GM21526 (cell line): Measurements from ENCODE around the gene TWNK.
A peak's percentile ranks its signal among the peaks of the same experiment; 100 is the strongest.
"Not testable (repeated sequence)": the region's sequence is repeated elsewhere in the genome, so short reads cannot be mapped to it uniquely, and the experiment has no call there.

Experiments used
- ATAC-seq: cut with Tn5 transposase; IDR thresholded peaks from one replicate; pipeline ENCODE4 v1.9.1; 2021; ENCODE audit warnings: moderate library complexity; ENCODE audit not compliant: unreplicated experiment, low FRiP score

The TWNK gene

DNA sequence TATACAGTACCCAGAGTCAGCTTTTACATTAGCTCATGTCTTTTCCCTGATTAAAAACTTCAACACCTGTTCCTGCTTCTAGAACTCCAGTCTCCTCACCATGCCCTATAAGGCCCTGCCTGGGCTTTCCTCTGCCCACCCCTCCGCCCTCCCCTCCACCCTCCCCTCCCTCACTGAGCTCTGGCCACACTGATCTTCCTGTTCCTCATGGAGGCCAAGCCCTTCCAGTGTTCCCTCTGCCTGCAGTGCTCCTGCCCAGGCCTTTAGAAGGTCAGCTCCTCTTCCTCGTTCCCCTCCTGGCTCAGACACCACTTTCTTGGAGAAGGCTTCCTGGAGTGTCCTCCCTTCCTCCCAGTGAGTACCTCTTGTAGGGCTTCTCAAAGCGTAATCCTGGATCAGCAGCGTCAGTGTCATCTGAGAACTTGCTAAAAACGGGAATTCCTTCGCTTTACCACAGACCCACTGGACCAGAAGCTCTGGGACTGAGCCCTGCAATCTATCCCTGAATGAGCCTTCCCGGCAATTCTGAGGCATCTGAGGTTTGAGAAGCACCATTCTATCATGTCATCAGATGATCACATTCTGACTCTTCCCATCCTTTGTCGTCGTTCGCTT lies 39.9 kb downstream of the TWNK start:
- no peak for ATAC-seq

DNA sequence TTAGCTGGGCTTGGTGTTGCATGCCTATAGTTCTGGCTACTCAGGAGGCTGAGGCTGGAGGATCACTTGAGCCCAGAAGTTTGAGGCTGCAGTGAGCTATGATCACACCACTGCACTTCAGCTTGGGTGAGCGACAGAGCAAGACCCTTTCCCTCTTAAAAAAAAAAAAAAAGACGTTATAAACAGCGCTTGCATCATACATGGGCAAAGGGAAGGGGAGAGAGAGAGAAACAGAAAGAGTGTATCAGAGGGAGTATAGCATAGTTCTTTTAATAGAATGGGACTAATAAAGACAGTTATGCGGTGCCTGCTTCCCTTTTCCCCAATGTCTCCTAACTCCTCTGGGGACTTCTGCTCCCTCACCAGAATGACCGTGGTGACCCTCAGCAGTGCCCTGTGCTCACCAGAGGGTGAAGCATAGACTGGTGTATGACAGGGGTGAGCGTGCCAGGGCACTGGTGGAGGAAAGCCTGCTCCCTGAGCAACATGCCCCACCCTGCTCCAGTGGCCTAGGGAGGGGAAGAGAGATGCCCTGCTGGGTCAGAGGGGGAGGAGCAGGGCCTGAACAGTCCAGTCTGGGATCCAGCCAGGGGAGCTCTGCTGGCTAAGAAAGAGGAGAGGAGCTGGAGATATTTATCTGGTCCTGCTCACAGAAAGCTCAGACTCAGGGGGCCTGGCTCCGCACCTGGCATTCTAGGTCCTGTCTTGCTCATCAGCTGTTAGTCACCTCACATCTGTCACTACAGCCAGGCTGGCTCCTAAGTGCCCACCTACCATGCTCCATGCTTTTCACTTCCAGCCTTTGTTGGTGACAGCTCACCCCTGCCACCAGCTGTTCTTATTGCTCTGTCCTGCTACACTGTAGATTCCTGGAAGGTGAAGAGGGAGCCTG lies 41.3 kb downstream of the TWNK start:
- ATAC-seq = no peak

DNA sequence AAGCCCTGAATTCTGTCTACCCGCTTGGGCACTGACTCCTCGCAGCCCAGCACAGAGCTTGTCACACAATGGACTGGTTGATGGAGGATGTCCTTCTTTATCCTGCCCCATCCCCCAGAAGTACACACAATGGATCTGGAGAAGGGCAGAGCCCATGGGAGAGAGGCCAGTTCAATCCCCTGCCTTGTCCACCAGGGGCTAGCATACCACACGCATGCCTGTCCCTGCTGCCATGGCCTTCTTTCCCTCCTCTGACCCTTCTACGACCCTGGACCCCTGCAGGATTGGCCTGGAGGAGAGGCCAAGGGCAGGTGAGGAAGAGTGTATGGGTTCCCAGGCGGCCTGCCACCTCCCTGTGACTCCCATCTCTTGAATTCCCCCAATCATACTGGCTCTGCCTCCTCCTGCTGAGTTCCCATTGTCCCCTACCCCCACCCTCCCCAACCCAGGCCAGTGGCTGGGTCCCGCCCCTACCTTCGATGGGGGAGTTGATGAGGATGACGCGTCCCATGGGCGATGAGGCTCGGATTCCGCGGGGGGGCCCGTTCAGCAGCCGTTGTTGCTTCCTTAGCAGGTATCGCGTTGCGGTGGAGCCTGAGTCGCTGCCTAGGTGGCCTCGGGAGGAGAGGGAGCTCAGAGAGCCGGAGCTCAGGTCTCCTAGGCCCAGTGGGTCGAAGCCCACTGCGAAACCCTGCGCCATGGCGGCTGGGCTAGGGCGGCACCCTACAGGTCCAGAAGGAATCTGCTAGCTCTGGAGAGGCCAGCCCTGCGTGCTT lies 42.4 kb downstream of the TWNK start:
- ATAC-seq = no peak

DNA sequence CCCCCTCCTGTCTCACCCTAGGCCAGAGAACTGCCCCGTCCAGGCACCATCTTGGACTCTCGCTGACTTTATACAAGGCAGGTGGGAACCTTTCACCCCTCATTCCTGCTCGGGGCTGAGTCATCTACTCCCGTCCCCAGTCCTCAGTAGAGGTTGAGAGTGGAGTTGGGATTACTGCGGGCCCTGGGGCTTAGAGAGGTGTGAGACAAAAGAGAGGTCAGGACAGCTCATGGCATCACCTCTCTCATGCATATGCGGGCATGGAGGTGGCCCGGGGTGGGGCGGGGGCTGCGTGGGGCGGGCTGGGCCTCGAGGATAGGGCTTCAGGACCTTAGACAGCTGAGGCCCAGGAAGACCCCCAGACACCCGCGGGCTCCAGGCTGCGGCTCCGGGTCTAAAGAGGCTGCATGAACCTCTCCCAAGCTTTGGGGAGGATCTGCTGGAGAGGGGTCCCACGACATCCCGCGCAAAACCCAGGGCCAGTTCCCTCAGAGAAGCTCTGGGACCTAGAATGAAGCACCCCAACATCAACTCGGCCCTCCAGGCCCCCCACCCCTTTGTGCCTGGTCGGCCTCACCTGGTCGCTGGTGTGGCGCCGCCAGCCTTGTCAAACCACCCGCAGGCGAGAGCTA lies 43.3 kb downstream of the TWNK start:
- ATAC-seq = no peak

DNA sequence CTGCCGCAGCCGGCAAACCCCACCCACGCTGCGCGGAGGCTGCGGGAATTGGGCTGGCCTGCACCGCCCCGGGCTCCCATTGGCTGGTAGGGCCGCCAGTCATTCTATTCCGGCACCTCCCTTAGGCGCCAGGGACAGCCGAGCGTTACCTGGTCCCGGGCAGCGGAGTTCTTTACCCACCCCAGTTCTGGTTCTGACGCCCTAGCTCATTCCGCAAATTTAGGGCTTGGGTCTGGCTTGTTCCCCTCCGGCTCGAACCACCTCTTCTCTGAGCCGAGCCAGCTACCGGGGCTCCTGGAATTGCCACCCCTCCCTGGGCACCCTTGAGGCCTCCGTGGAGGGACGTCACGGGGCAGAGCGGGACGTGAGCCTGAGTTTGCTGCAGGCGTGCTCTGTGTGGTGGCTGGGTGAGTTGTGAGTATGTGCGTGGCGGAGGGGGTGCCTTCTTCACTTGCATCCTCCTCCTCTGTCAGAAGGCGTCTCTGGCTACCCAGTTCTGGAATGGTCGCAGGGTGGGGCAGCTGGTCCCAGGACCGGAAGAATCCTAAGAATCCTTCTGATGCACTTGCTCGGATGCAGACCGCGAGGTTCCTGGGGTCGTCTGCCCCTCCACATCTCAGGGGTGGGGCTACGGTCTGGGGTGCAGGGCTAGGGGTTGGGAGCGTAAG lies 43.9 kb downstream of the TWNK start, which contains the start of the genes PDZD7 and SFXN3:
Gene PDZD7 (minus strand): TSS at position 2 of the 668 bp plus-strand sequence. CDS start 910 bp downstream, outside the sequence.
Gene SFXN3 (plus strand): TSS at position 107 of the 668 bp plus-strand sequence. CDS start 3,461 bp downstream, outside the sequence.
- ATAC-seq = peak; percentile 83

DNA sequence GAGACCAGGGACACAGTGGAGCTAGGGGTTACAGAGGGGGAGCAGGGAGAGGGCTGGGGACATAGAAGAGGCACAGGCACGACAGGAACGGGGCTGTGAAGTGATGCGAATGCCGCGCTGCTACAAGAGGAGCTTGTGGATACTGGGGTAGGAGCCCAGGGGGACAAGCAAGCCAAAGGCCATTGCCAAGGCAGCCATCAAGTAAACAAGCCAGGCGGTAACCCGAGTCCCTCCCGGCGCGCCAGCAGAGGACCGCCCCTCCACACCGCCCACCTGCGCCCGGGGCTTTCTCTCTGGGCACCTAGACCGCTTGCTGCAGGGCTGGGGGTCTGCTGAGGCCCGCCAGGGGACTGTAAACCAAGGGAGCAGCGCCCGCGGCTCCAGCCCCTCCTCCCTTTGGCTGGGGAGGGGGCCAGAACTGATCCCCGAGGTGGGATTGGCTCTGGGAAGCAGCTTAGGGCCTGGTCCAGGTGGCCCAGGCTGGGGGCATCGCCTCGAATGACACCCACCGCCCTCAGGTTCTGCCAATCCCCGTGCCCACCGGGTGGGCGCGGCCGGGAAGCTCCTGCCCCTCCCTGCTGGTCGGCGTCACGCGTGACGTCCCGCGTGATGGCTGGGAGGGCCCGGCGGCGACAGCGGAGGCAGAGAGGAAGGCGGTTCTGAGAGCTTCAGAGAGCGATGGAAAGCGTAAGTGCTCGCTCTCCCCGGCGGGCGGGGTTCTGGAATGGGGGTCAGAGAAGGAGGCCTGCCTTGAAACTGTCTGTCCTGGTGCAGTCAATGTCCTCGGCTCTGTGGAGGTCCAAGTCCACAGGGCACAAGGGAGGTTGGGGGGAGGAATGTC lies 44.7 kb downstream of the TWNK start:
- no peak for ATAC-seq

DNA sequence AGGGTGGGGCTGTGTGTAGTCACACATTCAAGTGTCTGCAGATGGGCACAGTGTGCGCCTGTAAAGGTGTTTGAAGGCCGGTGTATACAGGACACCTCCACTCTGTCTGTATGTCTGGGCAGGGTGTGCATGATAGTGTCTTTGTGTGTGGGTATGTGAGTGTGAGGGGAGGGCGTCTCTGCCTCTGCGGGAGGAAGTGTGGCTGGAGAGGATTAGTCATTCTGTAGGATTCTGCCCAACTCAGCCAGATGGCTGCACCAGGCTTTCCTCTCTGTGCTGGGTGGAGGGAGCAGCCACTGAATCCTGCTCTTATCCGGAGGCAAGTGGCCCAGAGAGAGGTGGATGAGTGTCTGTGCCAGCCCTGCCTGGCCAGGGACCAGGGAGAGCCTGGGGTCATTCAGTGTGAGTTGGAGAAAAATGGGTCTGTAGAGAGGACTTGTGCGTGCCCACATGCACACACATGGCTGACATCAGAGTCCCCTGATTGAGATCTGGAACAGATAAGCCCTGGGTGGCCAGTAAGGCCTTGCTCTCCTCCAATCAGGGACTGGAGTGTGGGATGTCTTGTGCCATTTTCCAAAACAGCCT lies 45.4 kb downstream of the TWNK start:
- ATAC-seq = no peak

DNA sequence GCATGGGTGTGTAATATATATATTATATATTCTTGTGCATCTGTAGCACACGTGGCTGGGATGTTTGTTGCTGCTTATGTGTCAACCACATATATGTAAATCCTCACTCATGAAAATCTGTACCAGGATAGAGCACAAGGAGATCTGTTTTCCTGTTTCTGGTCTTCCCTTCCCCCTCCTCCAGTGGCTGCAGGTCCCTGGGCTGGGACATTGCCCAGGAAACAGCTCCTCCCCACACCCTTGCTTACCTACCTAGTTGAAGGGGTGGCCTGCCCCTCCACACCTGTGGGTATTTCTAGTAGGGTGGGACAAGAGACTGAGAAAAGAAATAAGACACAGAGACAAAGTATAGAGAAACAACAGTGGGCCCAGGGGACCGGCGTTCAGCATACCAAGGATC lies 45.9 kb downstream of the TWNK start:
- no peak for ATAC-seq

DNA sequence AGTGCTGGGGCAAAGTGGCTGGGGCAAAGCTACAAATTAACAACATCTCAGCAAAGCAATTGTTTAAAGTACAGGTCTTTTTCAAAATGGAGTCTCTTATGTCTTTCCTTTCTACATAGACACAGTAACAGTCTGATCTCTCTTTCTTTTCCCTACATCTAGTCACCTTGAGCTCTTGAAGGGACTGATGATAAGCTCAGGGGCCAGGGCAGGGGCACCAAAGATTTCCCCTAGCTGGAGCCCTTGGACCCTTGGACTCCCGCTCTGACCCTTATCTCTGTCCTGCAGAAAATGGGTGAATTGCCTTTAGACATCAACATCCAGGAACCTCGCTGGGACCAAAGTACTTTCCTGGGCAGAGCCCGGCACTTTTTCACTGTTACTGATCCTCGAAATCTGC lies 47.1 kb downstream of the TWNK start:
- not testable (repeated sequence) for ATAC-seq

DNA sequence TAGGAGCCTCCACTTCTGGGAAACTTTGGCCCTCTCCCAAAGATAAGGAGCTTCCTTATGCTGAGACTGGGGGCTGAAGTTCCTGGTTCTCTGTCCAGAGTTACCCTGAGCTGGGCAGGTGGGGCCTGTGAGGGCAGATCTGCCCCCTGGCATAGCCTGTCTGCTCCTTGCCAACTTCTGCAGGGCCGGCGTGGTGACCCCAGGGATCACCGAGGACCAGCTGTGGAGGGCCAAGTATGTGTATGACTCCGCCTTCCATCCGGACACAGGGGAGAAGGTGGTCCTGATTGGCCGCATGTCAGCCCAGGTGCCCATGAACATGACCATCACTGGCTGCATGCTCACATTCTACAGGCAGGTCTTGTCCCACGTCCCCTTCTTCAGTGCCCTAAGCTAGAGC lies 48.0 kb downstream of the TWNK start:
- no peak for ATAC-seq

DNA sequence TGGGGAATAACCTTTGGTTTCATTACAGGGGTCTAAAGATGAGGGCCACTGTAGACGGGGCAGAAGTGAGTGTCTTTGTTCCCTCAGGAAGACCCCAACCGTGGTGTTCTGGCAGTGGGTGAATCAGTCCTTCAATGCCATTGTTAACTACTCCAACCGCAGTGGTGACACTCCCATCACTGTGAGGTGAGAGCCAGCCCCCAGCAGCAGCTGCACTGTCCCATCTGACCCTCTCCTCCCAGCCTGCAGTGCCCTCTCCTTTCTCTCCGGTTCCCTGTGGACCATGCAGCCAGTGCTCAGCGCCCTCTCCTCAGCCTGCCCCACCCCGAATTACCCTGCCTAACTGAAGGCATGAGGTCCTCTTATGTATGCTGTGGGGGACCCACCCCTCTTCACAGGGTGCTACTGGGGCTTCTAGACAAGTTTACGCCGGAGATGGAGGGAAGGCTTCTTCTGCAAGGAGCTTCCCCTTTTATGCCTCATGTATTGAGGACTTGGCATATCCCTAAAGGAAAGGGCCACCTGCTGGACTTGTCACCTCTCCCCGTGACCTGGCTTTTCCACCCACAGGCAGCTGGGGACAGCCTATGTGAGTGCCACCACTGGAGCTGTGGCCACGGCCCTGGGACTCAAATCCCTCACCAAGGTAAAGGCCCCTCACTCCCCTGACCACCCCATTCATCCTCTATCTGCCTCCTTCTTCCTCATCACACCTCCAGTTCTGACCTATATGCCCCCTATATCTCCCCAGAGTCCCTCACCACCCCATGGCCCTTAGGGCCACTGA lies 48.8 kb downstream of the TWNK start:
- ATAC-seq = no peak

DNA sequence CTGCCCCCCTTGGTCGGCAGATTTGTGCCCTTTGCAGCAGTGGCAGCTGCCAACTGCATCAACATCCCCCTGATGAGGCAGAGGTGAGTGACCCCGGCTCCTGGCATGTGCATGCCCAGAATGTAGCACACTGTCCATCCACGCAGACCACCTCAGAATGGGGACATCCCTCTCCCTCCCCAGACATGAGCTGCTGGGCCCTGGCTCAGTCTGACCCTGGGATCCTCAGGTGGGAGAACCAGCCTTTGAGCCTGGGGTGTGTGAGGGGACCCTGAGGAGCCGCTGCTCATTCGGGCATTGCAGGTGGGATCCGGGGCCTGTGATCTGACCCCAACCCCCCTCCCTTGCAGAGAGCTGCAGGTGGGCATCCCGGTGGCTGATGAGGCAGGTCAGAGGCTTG lies 49.4 kb downstream of the TWNK start:
- ATAC-seq = no peak

DNA sequence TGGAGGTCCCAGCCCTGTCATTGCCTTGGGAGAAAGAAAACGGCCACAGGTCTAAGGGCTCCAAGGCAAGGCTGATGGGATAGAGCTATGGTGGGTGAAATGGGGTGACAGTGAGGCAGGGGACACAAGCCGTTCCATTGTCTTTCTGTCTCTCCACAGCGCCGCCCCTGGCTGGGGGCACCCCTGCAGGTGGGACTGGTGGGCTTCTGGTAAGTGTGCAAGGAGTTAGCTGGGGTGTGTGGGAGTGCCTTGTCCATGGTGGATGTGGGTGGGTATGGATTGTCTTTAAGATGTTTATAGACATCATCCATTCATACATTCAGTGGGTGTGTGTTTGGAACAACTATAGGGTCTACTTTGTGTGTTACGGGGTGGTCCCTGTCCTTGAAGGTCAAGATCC lies 51.1 kb downstream of the TWNK start:
- ATAC-seq = no peak

DNA sequence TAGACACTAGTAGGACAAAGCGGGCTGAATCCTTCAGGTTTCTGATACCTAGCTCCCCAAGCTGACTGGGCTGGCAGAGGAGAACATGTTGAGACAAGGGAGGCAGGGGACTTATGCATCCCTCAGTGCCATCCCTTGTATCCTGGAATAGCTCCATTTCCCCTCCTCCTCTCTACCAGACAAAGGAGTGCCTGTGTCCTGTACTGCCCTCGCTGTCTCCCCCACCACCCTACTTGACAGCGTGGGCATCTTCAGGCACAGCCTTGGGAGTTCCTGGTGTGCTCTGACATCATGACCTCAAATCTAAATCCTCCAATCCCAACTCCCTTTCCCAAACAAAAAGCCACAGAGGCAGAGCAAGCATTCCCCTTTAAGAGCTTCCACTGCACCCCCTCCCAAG lies 52.7 kb downstream of the TWNK start:
- ATAC-seq = no peak

DNA sequence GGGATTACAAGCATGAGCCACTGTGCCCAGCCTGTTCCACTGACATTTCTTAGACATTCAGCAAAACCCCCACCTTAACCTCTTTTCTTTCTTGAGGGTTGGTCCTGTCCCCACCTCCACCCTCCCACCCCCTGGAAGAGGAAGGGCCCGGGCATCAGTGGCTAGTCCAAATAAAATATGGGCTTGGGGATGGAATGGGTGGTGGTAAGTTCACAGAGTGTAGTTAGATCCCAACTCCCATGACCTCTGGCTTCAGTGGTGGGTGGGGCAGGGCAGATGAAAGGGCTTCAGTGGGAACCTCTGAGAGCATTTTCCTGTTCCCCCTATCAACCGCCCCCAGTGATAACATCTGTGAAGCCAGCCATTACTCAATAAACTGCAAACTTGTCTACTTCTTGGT lies 53.5 kb downstream of the TWNK start:
- ATAC-seq = no peak

DNA sequence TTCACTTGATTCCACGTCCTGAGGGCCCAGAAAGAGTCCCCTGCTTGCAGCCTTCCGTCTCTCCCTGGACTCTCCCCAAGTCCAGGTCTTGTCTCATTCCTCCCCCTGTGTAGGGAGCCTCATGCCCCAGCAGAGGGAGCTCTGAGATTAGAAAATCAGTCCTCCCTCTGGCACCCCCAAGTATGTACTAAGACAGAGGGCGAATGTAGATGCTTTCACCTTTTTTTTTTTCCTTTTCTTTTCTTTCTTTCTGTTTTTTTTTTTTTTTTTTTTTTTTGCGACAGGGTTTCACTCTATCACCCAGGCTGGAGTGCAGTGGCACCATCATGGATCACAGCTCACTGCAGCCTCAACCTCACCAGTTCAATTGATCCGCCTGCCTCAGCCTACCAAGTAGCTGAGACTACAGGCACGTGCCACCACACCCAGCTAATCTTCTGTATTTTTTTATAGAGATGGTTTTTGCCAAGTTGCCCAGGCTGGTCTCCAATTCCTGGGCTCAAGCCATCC lies 54.0 kb downstream of the TWNK start:
- ATAC-seq = peak; percentile 60

DNA sequence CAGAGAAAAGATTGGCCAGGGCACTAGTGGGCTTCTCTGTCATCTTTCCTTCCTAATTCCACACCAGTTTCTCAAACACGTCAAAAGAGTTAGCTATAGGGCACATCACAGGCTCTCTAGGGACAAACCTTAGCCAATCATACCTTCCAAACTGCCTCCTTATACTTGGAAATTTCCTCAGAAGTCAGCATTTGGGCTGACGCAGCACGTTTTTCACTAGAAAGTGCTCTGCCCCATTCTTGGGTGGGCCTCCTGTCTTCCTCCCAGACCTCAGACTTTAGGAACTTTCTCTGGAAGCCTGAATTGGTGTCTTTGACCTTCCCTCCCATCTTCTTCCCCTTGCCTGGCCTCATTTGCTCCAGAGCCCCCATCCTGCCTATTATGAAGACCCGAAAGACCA lies 54.8 kb downstream of the TWNK start:
- ATAC-seq = no peak
